Ishikawa (cell line): ENCODE measurements around the gene MACROD2.

Experiments
- EP300 ChIP-seq: IDR thresholded peaks from 2 replicates; pipeline ENCODE4 v1.6.1; 2012; ENCODE audit warnings: borderline replicate concordance
- FOXM1 ChIP-seq: IDR thresholded peaks from 2 replicates; pipeline ENCODE4 v1.6.1; 2012; ENCODE audit warnings: low read depth, borderline replicate concordance
- TAF1 ChIP-seq: IDR thresholded peaks from 2 replicates; pipeline ENCODE4 v1.6.1; 2012; ENCODE audit warnings: low read depth, mild to moderate bottlenecking
- TEAD4 ChIP-seq: IDR thresholded peaks from 2 replicates; pipeline ENCODE4 v1.6.1; 2012
- YY1 ChIP-seq: IDR thresholded peaks from 2 replicates; pipeline ENCODE4 v1.6.1; 2012; ENCODE audit warnings: low read depth

DNA sequence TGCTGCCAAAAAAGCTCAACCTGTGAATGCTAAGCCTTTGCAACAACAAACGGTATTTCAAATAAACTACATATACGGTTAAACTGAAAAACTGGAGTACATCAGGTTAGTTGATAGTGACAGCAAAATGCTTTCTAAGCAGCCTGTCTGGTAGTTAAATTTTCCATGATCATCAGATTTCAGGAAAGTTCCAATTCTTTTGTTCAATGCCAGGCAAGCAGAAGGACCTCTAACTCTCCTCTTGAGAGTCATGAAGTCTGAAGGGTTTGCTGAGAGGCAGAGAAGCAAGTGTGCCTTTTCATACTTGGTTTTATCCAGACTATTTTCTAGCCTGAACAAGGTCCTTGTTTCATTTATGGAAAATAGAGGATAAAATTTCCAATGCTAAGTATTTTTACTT, 337.6 kb downstream of the MACROD2 start:
- no peak for TF ChIP-seq EP300
- TF ChIP-seq FOXM1 = no peak
- TF ChIP-seq YY1 = no peak
- TF ChIP-seq TEAD4 = no peak
- no peak for TF ChIP-seq TAF1
